SK-N-SH (cell line): Measurements from ENCODE around the gene EP400. TPM values are rescaled to one million over a fixed set of nuclear protein-coding genes. Genes with fewer than 3 reads are reported as not detected.

Experiments
- CTCF ChIA-PET: fragments of 300-600, 350-600 bp; formaldehyde crosslinking; extraction: SDS; loops from one replicate; lab custom pipeline; 2021; lab: Yijun Ruan, JAX
- POLR2A ChIA-PET: fragments of 350-600 bp; sonication (Branson Sonifier 250); formaldehyde crosslinking; extraction: SDS; loops from one replicate; lab custom pipeline; 2020; ENCODE audit warnings: antibody characterized with exemption, inconsistent platforms; lab: Yijun Ruan, JAX
- DNase-seq: peaks from one replicate; pipeline ENCODE4 v3.0.0; 2012
- H2AFZ ChIP-seq: fragments of 200-600 bp; sonication (generic); 2 replicates; pipeline ENCODE4 v1.8.1; 2016; ENCODE audit warnings: antibody characterized with exemption, mild to moderate bottlenecking, low read depth
- H3F3A ChIP-seq: fragments of 200-600 bp; sonication (generic); replicated peaks from 2 replicates; pipeline ENCODE3; 2016; ENCODE audit warnings: antibody characterized with exemption, mild to moderate bottlenecking; ENCODE audit not compliant: insufficient read depth
- H3K27ac ChIP-seq, 2 experiments: fragments of 200-500 bp in 1 of 2; fragments of 200-600 bp in 1 of 2; sonication (Bioruptor generic) in 1 of 2; sonication (generic), shearing (Covaris generic) in 1 of 2; 2 replicates each; pipeline versions ENCODE4 v1.5.1 to v1.6.1; 2014 to 2016; ENCODE audit warnings: low read depth in 2 of 2, inconsistent platforms in 1 of 2, low read length in 1 of 2, mild to moderate bottlenecking in 1 of 2, mixed read lengths in 1 of 2
- H3K27me3 ChIP-seq: fragments of 200-600 bp; sonication (generic), shearing (Covaris generic); 2 replicates; pipeline ENCODE4 v1.6.1; 2016; ENCODE audit warnings: mixed run types; ENCODE audit not compliant: insufficient read depth
- H3K36me3 ChIP-seq, 2 experiments: fragments of 200-500 bp in 1 of 2; fragments of 200-600 bp in 1 of 2; sonication (Bioruptor generic) in 1 of 2; sonication (generic) in 1 of 2; replicated peaks in 1 of 2; 2 replicates each; pipeline versions ENCODE3 to v1.5.1; 2014 to 2016; ENCODE audit warnings: low read length in 1 of 2, mild to moderate bottlenecking in 1 of 2; ENCODE audit not compliant: insufficient read depth in 2 of 2, control insufficient read depth in 1 of 2
- H3K4me1 ChIP-seq, 2 experiments: fragments of 200-500 bp in 1 of 2; fragments of 200-600 bp in 1 of 2; sonication (Bioruptor generic) in 1 of 2; sonication (generic), shearing (Covaris generic) in 1 of 2; 2 replicates each; pipeline versions ENCODE4 v1.5.1 to v1.6.1; 2014 to 2016; ENCODE audit warnings: low read depth in 1 of 2, low read length in 1 of 2, mixed run types in 1 of 2; ENCODE audit not compliant: insufficient read depth in 2 of 2, control insufficient read depth in 1 of 2
- H3K4me2 ChIP-seq: fragments of 200-600 bp; sonication (generic), shearing (Covaris generic); 2 replicates; pipeline ENCODE4 v1.6.1; 2017; ENCODE audit warnings: mixed run types
- H3K4me3 ChIP-seq, 2 experiments: fragments of 200-500 bp in 1 of 2; fragments of 200-600 bp in 1 of 2; sonication (Bioruptor generic) in 1 of 2; sonication (generic), shearing (Covaris generic) in 1 of 2; 2 replicates each; pipeline versions ENCODE4 v1.5.1 to v1.8.1; 2014 to 2016; ENCODE audit warnings: low read depth in 2 of 2, inconsistent platforms in 1 of 2, low read length in 1 of 2, mild to moderate bottlenecking in 1 of 2, mixed read lengths in 1 of 2, moderate library complexity in 1 of 2
- H3K79me2 ChIP-seq: fragments of 200-600 bp; sonication (generic); 2 replicates; pipeline ENCODE4 v1.8.1; 2017; ENCODE audit warnings: mild to moderate bottlenecking; ENCODE audit not compliant: insufficient read depth
- H3K9ac ChIP-seq: fragments of 200-600 bp; sonication (generic); 2 replicates; pipeline ENCODE4 v1.6.1; 2017; ENCODE audit warnings: mixed run types
- H3K9me2 ChIP-seq: fragments of 200-600 bp; sonication (generic); 2 replicates; pipeline ENCODE4 v1.6.1; 2017; ENCODE audit warnings: mixed run types
- H3K9me3 ChIP-seq: fragments of 200-600 bp; sonication (generic); 2 replicates; pipeline ENCODE4 v1.6.1; 2017; ENCODE audit warnings: mixed run types, mild to moderate bottlenecking, moderate library complexity
- H4K20me1 ChIP-seq: fragments of 200-600 bp; sonication (generic); 2 replicates; pipeline ENCODE4 v1.6.1; 2017; ENCODE audit warnings: mild to moderate bottlenecking, mixed run types; ENCODE audit not compliant: insufficient read depth
- CHD2 ChIP-seq: fragments of 150-350 bp; IDR thresholded peaks from 2 replicates; pipeline ENCODE4 v1.6.1; 2018; ENCODE audit warnings: low read length; ENCODE audit not compliant: partially characterized antibody
- EP300 ChIP-seq, 2 experiments: IDR thresholded peaks; 2 replicates each; pipeline versions ENCODE4 v1.4.0 to v1.6.1; 2012; ENCODE audit warnings: borderline replicate concordance in 1 of 2, low read depth in 1 of 2, low read length in 1 of 2
- EZH2phosphoT487 ChIP-seq: fragments of 200-600 bp; sonication (generic); IDR thresholded peaks from 2 replicates; pipeline ENCODE4 v1.6.1; 2017; ENCODE audit warnings: low read depth, mixed run types, mild to moderate bottlenecking, antibody characterized with exemption, moderate library complexity, borderline replicate concordance
- FOSL2 ChIP-seq: IDR thresholded peaks from 2 replicates; pipeline ENCODE4 v1.4.0; 2012; ENCODE audit warnings: low read depth, mild to moderate bottlenecking, moderate library complexity, borderline replicate concordance
- FOXM1 ChIP-seq: IDR thresholded peaks from 2 replicates; pipeline ENCODE4 v1.4.0; 2012; ENCODE audit warnings: low read depth, mild to moderate bottlenecking
- GATA2 ChIP-seq: sonication (generic); formaldehyde crosslinking; IDR thresholded peaks from 2 replicates; pipeline ENCODE4 v1.5.0; 2020; ENCODE audit warnings: mild to moderate bottlenecking, missing genetic modification reagents
- JUND ChIP-seq: IDR thresholded peaks from 2 replicates; pipeline ENCODE4 v1.4.0; 2012
- MEF2A ChIP-seq: IDR thresholded peaks from 2 replicates; pipeline ENCODE4 v1.4.0; 2012; ENCODE audit warnings: low read depth, borderline replicate concordance
- NFIC ChIP-seq: IDR thresholded peaks from 2 replicates; pipeline ENCODE4 v1.4.0; 2012; ENCODE audit warnings: borderline replicate concordance
- NRF1 ChIP-seq: IDR thresholded peaks from 2 replicates; pipeline ENCODE4 v1.6.1; 2012; ENCODE audit warnings: low read depth, mild to moderate bottlenecking, low read length
- POLR2AphosphoS5 ChIP-seq: IDR thresholded peaks from 2 replicates; pipeline ENCODE4 v1.6.1; 2012; ENCODE audit warnings: low read depth, low read length
- RAD21 ChIP-seq: IDR thresholded peaks from 2 replicates; pipeline ENCODE4 v1.6.1; 2012; ENCODE audit warnings: mild to moderate bottlenecking, low read length
- RXRA ChIP-seq: IDR thresholded peaks from 2 replicates; pipeline ENCODE4 v1.4.0; 2012; ENCODE audit warnings: low read depth, mild to moderate bottlenecking, borderline replicate concordance
- SIN3A ChIP-seq: IDR thresholded peaks from 2 replicates; pipeline ENCODE4 v1.6.1; 2012; ENCODE audit warnings: low read depth, mild to moderate bottlenecking, low read length, moderate library complexity, borderline replicate concordance
- SMC3 ChIP-seq: IDR thresholded peaks from 2 replicates; pipeline ENCODE4 v1.6.1; 2012; ENCODE audit warnings: low read depth, low read length, improper control_type of control experiment
- TCF12 ChIP-seq: IDR thresholded peaks from 2 replicates; pipeline ENCODE4 v1.4.0; 2012
- USF1 ChIP-seq: IDR thresholded peaks from 2 replicates; pipeline ENCODE4 v1.4.0; 2012; ENCODE audit warnings: low read depth, borderline replicate concordance
- YY1 ChIP-seq: IDR thresholded peaks from 2 replicates; pipeline ENCODE4 v1.4.0; 2012; ENCODE audit warnings: low read depth, mild to moderate bottlenecking
- WGBS: methylation state at CpG from one replicate; pipeline ENCODE4 v1.1.6; 2017; ENCODE audit warnings: low lambda C conversion rate; 5-methylcytosine and 5-hydroxymethylcytosine counted together
- polyA plus RNA-seq, 3 experiments: library from polyadenylated mRNA; depleted of rRNA; stranded (reverse); fragments of >200 nt; gene quantifications; 2 replicates each; pipeline ENCODE4 v1.2.3, GENCODE V29; 2012
- TF ChIP-seq, protein P1 (sequence below): fragments of 150-350 bp; IDR thresholded peaks from 2 replicates; pipeline ENCODE4 v1.6.1; 2016; ENCODE audit warnings: mild to moderate bottlenecking, low read depth, low read length
- TF ChIP-seq, protein P2 (sequence below): IDR thresholded peaks from 2 replicates; pipeline ENCODE4 v1.4.0; 2012; ENCODE audit warnings: low read depth, borderline replicate concordance

The EP400 gene
- polyA plus RNA-seq, 1 of the 3 experiments (the other 2 are of a cell fraction), result 7.0 TPM

- no peak for TF ChIP-seq EZH2phosphoT487
- no peak for TF ChIP-seq SMC3
- TF ChIP-seq EP300 (IDR thresholded peaks at IDR 0.05; ENCODE audit: borderline replicate concordance in 1 of 2, low read depth in 1 of 2, low read length in 1 of 2), result no peak
- TF ChIP-seq SIN3A, result no peak
- no peak for TF ChIP-seq NFIC
- no peak for TF ChIP-seq CHD2
- TF ChIP-seq, protein P1, sequence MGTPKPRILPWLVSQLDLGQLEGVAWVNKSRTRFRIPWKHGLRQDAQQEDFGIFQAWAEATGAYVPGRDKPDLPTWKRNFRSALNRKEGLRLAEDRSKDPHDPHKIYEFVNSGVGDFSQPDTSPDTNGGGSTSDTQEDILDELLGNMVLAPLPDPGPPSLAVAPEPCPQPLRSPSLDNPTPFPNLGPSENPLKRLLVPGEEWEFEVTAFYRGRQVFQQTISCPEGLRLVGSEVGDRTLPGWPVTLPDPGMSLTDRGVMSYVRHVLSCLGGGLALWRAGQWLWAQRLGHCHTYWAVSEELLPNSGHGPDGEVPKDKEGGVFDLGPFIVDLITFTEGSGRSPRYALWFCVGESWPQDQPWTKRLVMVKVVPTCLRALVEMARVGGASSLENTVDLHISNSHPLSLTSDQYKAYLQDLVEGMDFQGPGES, result no peak
These were observed 31.9 kb upstream of the EP400 start (continued) for GRCh38 chr12:131917711-131918306.

GRCh38 chr12:131918311-131919050, 31.3 kb upstream of the EP400 start:
- no peak for DNase-seq
- no peaks in the 10 kb centered on the region for H3K9me3 ChIP-seq
- no peak overlapping the region for H3K9ac ChIP-seq
- H3K4me2 ChIP-seq, result no peak overlapping the region
- H4K20me1 ChIP-seq, result no peaks in the 10 kb centered on the region
- WGBS, result 87% methylated on average over 11 of the region's 20 CpGs
- H3F3A ChIP-seq, result peaks cover 3% of the 10 kb centered on the region
- H3K36me3 ChIP-seq, result peaks cover 4 to 61% of the 10 kb centered on the region in 2 experiments
- no peak overlapping the region for H3K27ac ChIP-seq
- no peak overlapping the region for H2AFZ ChIP-seq
- no peaks in the 10 kb centered on the region for H3K9me2 ChIP-seq
- peaks cover 0 to 3% of the 10 kb centered on the region in 2 experiments; a peak in 1 of 4 replicates for H3K4me1 ChIP-seq
- ChIA-PET CTCF (no interaction called here), POLR2A (interaction anchor here (0.6 kb wide), 1 partner anchor 53 kb away, joined by 3 read pairs; no protein-coding TSS in a partner anchor)
- no peak overlapping the region for H3K4me3 ChIP-seq
- TF ChIP-seq SMC3, result no peak
- no peak for TF ChIP-seq MEF2A
- no peak for TF ChIP-seq FOXM1
- no peak for TF ChIP-seq POLR2AphosphoS5
- no peak for TF ChIP-seq YY1
- TF ChIP-seq TCF12, result no peak
- no peak for TF ChIP-seq RAD21
- H3K27me3 ChIP-seq, result no peaks in the 10 kb centered on the region
- no peaks in the 10 kb centered on the region for H3K79me2 ChIP-seq

DNA sequence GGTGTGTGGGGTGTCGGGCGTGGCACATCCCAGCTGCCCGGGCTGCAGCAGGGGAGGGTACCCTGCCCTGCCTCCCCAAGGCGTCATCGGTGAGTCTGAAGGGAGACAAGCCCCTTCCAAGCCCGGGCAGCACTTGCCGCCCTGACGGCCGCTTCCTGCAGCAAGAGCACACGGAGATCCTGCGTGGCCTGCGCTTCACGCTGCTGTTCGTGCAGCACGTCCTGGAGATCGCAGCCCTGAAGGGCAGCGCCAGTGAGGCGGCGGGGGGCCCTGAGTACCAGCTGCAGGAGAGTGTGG, 30.7 kb upstream of the EP400 start:
- H2AFZ ChIP-seq, result no peak overlapping the region
- H3K79me2 ChIP-seq, result no peaks in the 10 kb centered on the region
- CTCF ChIA-PET, result no interaction called here
- H4K20me1 ChIP-seq, result no peaks in the 10 kb centered on the region
- no peak overlapping the region for H3K9ac ChIP-seq
- no peak overlapping the region for H3K27ac ChIP-seq
- POLR2A ChIA-PET, result interaction anchor here (0.6 kb wide), 1 partner anchor 52 kb away, joined by 3 read pairs; no protein-coding TSS in a partner anchor
- peaks cover 4 to 57% of the 10 kb centered on the region in 2 experiments for H3K36me3 ChIP-seq
- WGBS, result 89% methylated on average over 16 of the region's 19 CpGs
- no peaks in the 10 kb centered on the region; a peak in 1 of 4 replicates for H3K4me1 ChIP-seq
- H3K9me2 ChIP-seq, result no peaks in the 10 kb centered on the region
- H3K9me3 ChIP-seq, result no peaks in the 10 kb centered on the region
- peaks cover 3% of the 10 kb centered on the region for H3F3A ChIP-seq
- no peak overlapping the region for H3K4me3 ChIP-seq
- H3K27me3 ChIP-seq, result no peaks in the 10 kb centered on the region
- H3K4me2 ChIP-seq, result no peak overlapping the region
- no peak for DNase-seq
- TF ChIP-seq, protein P2, sequence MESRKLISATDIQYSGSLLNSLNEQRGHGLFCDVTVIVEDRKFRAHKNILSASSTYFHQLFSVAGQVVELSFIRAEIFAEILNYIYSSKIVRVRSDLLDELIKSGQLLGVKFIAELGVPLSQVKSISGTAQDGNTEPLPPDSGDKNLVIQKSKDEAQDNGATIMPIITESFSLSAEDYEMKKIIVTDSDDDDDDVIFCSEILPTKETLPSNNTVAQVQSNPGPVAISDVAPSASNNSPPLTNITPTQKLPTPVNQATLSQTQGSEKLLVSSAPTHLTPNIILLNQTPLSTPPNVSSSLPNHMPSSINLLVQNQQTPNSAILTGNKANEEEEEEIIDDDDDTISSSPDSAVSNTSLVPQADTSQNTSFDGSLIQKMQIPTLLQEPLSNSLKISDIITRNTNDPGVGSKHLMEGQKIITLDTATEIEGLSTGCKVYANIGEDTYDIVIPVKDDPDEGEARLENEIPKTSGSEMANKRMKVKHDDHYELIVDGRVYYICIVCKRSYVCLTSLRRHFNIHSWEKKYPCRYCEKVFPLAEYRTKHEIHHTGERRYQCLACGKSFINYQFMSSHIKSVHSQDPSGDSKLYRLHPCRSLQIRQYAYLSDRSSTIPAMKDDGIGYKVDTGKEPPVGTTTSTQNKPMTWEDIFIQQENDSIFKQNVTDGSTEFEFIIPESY, result no peak
- TF ChIP-seq EP300 (IDR thresholded peaks at IDR 0.05; ENCODE audit: borderline replicate concordance in 1 of 2, low read depth in 1 of 2, low read length in 1 of 2) (no peak), NFIC (no peak), RXRA (no peak), JUND (no peak), RAD21 (no peak), GATA2 (no peak), YY1 (no peak), NRF1 (no peak), USF1 (no peak), FOSL2 (no peak)
- TF ChIP-seq, protein P1, result no peak
